Activated CD4-positive, alpha-beta T cell treated with anti-CD3 and anti-CD28 coated beads, Interleukin-2, amount 50 U/mL, for 48 hours (primary cell): ENCODE data around the gene STARD7.
"Not testable (repeated sequence)": the region's sequence is repeated elsewhere in the genome, so short reads cannot be mapped to it uniquely, and the experiment has no call there.

Experiments
- DNase-seq, 2 experiments: peaks; one replicate each; pipeline ENCODE4 v3.0.0-alpha.2; 2020

STARD7 gene

GRCh38 chr2:96233436-96233835 is 24.8 kb upstream of the STARD7 start:
- no peak for DNase-seq

GRCh38 chr2:96231316-96231715 is 22.7 kb upstream of the STARD7 start:
- no peak for DNase-seq

- no peak for DNase-seq
Measured at GRCh38 chr2:96225016-96225533, 16.4 kb upstream of the STARD7 start.

GRCh38 chr2:96221106-96221505 is 12.5 kb upstream of the STARD7 start:
- DNase-seq = not testable (repeated sequence)

GRCh38 chr2:96219959-96220358 is 11.3 kb upstream of the STARD7 start:
- not testable (repeated sequence) for DNase-seq

- no peak for DNase-seq
Measured at GRCh38 chr2:96218508-96219131, 10.0 kb upstream of the STARD7 start.

GRCh38 chr2:96214554-96214953 is 5.9 kb upstream of the STARD7 start:
- no peak for DNase-seq

GRCh38 chr2:96213379-96213778 is 4.8 kb upstream of the STARD7 start:
- no peak for DNase-seq

- DNase-seq = no peak
Measured at GRCh38 chr2:96212339-96212738, 3.7 kb upstream of the STARD7 start.

- DNase-seq = no peak
Measured at GRCh38 chr2:96209729-96210085, 1.1 kb upstream of the STARD7 start.

- no peak for DNase-seq
Measured at GRCh38 chr2:96209011-96209728, 543 bp upstream of the STARD7 start.

GRCh38 chr2:96207774-96208142 is 869 bp downstream of the STARD7 start:
- no peak for DNase-seq

- no peak for DNase-seq
Measured at GRCh38 chr2:96207073-96207773, 1.4 kb downstream of the STARD7 start.

- DNase-seq = no peak
Measured at GRCh38 chr2:96205888-96206287, 2.7 kb downstream of the STARD7 start.

GRCh38 chr2:96204836-96205624 is 3.6 kb downstream of the STARD7 start:
- DNase-seq = no peak

GRCh38 chr2:96203130-96204028 is 5.2 kb downstream of the STARD7 start:
- DNase-seq = no peak

- DNase-seq = no peak
Measured at GRCh38 chr2:96202152-96202854, 6.3 kb downstream of the STARD7 start.

- DNase-seq = no peak
Measured at GRCh38 chr2:96201338-96201737, 7.3 kb downstream of the STARD7 start.

GRCh38 chr2:96198921-96199320 is 9.7 kb downstream of the STARD7 start:
- DNase-seq = no peak

- no peak for DNase-seq
Measured at GRCh38 chr2:96197546-96198255, 10.9 kb downstream of the STARD7 start.
